IPS-NIHi7 (cell line): ENCODE results near the gene SPATA20.

ENCODE experiments used
- DNase-seq: peaks from one replicate; pipeline ENCODE4 v3.0.0; 2012; ENCODE audit warnings: mixed read lengths; ENCODE audit errors: extremely low spot score

The SPATA20 gene

GRCh38 chr17:50558941-50559614, 12.1 kb downstream of the SPATA20 start:
- DNase-seq: peak; percentile 49

- DNase-seq: peak; percentile 84
Observed at GRCh38 chr17:50559674-50560184, 12.8 kb downstream of the SPATA20 start.

GRCh38 chr17:50560185-50560824, 13.3 kb downstream of the SPATA20 start, which contains the start of gene CACNA1G:
Gene CACNA1G, plus strand, starts transcription at chr17:50560715. Its CDS starts 745 bp downstream, at chr17:50561460.
- peak; percentile 97 for DNase-seq

- DNase-seq: no peak
Observed at GRCh38 chr17:50560931-50561745, 14.2 kb downstream of the SPATA20 start.

DNA sequence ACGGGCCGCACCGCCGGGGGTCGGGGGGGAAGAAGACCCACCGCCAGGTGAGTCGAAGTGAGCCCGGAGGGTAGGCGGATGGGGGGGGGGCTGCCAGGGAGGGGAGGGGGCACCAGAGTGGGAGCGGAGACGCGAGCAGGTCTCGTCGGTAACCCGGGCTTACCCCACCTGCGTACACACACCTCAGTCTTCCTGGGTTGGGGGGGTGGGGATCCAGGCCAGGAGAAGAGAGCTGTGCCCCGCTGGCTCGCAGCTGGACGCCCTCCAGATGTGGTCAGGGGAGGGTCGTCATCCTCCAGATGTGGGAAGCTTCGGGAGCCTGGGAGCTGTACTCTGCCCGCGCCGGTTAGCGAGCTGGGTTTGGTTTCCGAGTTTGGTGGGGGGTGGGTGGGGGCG, 14.8 kb downstream of the SPATA20 start:
- DNase-seq: no peak

GRCh38 chr17:50562242-50563091, 15.5 kb downstream of the SPATA20 start:
- no peak for DNase-seq

- no peak for DNase-seq
Observed at GRCh38 chr17:50563092-50563511, 16.1 kb downstream of the SPATA20 start.

DNA sequence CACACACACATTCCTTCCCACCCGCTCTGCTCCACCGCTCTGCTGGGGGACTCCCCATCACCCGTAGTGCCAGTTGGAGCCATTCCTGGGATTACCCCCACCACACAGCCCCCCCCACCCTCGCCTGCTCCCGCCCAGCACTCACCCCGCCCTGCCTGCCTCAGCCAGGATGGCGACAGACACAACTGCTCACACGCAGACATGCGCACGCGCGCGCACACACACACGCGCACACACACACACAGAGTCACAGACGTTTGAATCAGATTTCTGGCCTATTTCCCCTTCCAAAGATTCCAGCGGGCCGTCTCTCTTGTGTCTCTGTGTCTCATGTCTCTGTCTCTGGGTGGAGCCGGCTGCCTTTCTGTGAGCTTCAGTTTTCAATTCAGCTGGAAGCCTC, 17.9 kb downstream of the SPATA20 start:
- no peak for DNase-seq

DNA sequence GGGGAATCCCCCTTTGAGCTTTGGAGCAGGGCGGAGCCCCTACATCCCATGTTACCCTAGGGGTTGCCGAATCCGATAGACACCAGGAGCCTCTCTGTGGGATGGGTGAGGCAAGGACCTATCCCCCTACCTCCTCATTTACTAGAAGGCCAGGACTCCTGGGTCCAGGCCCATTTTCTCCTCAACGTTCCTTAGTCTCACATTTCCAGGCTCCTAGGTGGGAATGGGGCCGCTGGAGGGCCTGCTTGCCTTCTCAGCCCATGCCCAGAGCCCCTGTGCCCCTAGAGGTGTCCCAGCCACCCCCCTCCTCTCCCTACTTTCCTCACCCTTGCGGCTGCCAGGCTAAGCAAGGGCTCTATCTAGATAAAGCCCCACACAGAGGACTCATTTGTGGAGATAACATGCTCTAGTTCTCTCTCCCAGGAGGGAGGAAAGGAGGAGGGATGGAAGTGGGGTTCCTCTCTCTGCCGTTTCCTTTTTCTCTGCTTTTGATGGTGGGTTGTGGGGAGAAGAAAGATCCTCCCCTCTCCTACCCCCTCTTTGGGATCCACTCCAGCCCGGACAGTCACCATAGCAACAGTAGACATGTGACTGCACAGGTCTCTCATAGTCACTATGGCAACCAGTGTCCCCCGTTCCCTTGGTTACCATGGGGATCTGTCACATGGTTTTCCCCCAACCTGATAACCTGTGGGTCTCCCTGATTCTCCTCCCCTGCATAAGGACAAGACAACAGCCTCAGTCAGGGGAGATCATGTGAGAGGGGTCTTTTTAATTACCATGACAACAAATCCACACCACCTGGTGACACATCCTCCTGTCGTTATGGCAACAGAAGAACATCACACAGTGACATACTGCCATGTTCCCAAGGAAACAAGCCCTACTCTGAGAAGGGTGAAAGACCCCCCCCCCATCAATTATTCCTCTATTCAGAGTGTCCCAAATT, 18.7 kb downstream of the SPATA20 start:
- DNase-seq: no peak

- DNase-seq: no peak
Observed at GRCh38 chr17:50566886-50567285, 19.9 kb downstream of the SPATA20 start.

GRCh38 chr17:50568659-50569058, 21.7 kb downstream of the SPATA20 start:
- DNase-seq: no peak

DNA sequence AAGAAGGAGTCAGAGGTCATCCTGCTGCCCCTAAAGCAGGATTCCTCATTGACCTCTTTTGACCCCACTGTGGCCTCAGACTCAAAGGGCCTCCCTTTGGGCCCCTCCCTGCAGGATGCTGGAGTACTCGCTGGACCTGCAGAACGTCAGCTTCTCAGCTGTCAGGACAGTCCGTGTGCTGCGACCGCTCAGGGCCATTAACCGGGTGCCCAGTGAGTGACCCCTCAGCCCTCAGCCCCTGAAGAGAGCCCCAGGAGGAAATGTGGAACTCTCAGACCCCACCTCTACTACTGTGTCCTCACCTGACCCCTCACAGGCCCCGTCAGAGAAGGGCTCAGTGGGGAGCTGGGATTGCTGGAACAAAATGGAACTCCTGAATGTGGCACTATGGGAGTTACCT, 22.6 kb downstream of the SPATA20 start:
- no peak for DNase-seq

GRCh38 chr17:50570032-50570431, 23.1 kb downstream of the SPATA20 start:
- no peak for DNase-seq

DNA sequence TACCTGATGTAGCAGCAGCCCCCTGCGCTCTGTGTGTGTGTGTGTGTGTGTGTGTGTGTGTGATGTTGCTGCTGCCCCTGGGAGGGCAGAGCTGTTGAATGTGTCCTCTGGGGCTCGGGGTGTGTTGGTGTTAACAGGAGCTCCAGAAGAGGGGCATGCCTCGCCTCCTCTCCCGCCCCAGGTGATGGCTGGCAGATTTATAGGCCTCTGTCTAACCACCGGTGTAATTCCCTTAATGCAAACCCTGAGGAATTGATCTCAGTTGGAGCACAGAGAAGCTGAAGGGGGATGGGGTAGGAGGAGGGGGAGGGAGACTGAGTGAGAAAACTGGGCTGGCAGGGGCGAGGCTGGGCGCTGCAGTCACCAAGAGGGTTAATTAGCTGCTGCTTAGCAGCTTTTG, 23.6 kb downstream of the SPATA20 start:
- no peak for DNase-seq

DNA sequence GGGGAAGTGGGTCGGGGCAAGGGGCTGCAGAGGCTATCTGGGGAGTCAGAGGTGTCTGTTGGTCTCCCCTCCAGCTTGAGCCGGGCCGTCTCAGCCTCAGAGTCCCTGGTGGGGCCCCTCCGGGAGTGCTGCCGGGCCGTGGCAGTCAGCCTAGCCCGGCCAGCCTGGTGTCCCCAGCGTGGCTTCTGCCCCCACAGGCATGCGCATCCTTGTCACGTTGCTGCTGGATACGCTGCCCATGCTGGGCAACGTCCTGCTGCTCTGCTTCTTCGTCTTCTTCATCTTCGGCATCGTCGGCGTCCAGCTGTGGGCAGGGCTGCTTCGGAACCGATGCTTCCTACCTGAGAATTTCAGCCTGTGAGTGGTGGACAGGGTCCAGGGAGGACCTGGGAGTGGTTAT, 24.7 kb downstream of the SPATA20 start:
- no peak for DNase-seq

DNA sequence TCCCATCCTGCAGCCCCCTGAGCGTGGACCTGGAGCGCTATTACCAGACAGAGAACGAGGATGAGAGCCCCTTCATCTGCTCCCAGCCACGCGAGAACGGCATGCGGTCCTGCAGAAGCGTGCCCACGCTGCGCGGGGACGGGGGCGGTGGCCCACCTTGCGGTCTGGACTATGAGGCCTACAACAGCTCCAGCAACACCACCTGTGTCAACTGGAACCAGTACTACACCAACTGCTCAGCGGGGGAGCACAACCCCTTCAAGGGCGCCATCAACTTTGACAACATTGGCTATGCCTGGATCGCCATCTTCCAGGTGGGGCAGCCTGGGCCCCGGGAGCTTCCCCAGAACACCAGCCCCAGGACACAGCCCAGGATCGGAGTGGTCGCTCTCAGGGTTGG, 25.6 kb downstream of the SPATA20 start:
- no peak for DNase-seq

DNA sequence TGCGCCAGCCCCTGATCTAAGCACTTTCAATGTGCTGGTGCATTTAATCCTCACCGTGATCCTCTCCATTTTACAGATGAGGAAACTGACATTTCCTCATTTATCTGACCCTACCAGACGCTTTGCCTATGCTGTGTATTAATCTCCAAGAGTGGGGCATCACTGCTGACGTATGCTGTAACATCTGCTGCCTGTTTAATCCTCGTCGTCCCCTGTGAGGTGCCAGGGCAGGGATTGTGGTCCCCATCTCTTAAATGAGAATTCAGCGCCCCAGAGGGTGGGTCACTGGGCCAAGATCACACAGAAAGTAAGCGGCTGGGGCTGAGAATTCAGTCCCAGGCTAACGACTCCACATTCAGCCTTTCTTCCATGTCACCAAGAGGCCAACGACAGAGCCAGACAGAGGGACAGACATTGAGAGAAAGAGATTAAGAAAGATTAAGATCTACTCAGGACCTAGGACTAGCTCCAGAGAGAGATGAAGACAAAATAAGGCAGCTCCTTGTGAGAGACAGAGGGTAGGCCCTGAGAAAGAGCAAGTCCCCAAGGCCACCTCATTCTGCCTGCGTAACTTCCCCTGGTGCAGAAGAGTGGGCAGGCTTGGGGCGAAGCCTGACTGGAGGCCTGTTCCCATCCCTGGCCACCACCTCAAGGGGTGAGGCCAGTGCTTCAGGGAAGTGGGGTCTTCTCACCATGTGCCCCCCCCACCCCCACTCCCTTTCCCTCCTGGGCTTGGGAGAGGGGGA, 27.1 kb downstream of the SPATA20 start:
- DNase-seq: no peak

- DNase-seq: no peak
Observed at GRCh38 chr17:50575581-50576210, 28.7 kb downstream of the SPATA20 start.

- no peak for DNase-seq
Observed at GRCh38 chr17:50576864-50577263, 29.9 kb downstream of the SPATA20 start.
